Activated naive CD4-positive, alpha-beta T cell treated with Interleukin-2 at 50 U/mL for 16 hours (primary cell): Measurements from ENCODE around the gene RTP3.
A peak's percentile ranks its signal among the peaks of the same experiment; 100 is the strongest.

ENCODE experiments used
- DNase-seq: peaks from one replicate; pipeline ENCODE4 v3.0.0-alpha.2; 2020

Gene RTP3

DNA sequence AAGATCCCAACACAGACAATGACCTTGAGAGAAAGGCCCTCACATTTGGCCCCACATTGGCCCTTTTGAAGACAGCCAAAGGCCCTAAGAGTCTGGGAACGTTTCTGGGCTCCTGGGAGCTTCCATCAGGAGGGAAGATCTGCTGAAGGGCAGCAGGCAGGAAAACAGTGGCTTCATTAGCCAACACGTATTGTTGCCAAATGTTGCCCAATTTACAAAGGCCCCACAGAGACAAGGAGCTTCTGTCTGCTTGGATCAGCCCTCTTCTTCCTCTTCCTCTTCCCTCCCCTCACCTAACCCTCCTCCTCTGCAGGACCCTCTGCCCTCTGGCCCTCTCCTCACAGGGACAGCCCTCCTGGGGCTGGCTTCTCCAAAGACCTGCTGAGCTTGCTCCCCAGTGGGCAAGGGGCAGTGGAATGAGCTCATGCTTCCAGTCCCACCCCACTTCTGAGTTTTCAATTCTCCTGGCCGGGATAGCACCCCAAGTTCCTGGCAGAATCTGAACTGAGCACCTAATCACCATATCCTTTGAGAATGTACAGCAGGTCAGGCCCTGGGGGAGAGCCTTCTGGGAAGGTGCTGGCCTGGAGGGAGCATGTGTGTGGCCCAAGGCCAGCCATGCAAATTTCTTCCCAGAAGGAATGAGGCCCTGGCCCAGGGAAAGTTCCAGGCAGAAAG lies 28.0 kb upstream of the RTP3 start:
- no peak for DNase-seq

- no peak for DNase-seq
Observed at GRCh38 chr3:46470831-46471230, 26.9 kb upstream of the RTP3 start.

GRCh38 chr3:46471371-46471914 lies 26.3 kb upstream of the RTP3 start:
- DNase-seq = no peak

GRCh38 chr3:46472736-46473135 lies 25.0 kb upstream of the RTP3 start:
- DNase-seq = no peak

DNA sequence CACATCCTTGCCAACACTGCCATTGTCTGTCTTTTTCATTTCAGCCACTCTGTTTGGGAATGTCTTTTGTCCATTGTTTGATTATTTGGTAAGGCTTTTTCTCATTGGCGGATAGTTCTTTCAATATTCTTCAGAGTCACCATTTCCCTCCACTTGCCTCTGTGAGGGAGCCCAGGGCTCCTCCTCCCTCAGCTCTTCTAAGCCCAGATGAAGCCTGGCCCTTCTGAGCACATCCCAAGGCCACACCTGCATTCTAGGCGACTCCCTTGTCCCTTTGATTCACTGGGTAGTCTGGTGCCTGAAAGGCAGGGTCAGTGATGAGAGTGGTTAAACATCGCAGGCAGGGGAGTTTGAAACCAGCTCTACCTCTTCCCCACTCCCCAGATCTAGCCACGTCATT lies 20.6 kb upstream of the RTP3 start:
- DNase-seq = no peak

DNA sequence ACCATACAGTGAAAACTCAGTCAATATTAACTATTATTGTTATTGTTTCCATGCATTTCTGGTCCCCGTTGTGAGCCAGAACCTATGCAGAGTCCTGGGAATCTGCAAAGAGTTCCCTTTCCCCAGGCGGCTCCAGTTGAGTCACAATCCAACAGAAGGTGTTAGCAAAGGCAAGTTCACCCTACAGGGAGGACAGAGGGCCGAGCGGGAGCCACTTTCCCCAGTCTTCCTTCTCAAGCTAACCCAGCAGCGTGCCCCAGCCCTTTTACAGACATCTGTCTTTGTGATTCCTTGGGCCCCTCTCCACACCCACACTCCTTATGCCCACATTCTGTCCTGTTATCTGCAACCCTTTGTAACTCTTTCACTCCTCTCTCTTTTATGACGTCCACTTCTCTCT lies 20.0 kb upstream of the RTP3 start:
- DNase-seq = no peak

DNA sequence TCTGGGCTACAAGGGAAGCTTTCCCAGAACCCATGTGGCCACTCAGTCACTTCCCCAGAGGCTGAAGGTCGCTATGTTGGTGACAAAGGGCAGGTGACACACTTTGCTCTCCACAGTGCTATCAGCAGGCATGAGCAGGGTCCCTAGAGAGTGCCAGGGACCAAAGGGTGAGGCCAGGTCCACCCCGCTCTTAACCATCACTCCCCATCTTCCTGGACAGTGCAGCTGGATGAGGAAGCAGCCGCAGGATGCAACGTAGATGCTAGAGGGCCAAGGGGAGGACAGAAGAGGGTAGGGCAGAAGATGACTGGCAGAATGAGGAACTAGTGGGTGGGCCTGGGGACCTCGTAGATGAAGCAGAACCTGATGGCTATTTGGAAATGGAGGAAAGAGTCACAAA lies 19.4 kb upstream of the RTP3 start:
- no peak for DNase-seq

DNA sequence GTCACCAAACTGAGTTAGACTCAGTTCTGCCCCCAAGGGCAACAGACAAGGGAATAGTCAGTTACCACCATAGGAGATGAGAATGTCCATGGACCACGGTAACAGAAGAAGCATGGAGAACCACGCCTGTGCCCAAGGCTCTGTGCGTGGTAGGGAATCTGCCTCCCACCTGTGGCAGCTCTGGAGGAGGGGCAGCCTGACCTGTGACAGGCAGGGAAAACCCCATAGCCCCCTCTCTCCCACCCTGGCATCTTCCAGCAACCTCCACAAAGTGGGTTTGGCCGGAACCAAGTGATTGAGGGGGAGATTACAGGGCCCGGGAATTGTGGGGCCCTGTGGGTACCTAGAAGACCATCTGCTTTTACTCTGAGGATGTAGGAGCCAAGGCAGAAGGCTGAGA lies 18.8 kb upstream of the RTP3 start:
- no peak for DNase-seq

- no peak for DNase-seq
Observed at GRCh38 chr3:46479696-46480095, 18.1 kb upstream of the RTP3 start.

DNA sequence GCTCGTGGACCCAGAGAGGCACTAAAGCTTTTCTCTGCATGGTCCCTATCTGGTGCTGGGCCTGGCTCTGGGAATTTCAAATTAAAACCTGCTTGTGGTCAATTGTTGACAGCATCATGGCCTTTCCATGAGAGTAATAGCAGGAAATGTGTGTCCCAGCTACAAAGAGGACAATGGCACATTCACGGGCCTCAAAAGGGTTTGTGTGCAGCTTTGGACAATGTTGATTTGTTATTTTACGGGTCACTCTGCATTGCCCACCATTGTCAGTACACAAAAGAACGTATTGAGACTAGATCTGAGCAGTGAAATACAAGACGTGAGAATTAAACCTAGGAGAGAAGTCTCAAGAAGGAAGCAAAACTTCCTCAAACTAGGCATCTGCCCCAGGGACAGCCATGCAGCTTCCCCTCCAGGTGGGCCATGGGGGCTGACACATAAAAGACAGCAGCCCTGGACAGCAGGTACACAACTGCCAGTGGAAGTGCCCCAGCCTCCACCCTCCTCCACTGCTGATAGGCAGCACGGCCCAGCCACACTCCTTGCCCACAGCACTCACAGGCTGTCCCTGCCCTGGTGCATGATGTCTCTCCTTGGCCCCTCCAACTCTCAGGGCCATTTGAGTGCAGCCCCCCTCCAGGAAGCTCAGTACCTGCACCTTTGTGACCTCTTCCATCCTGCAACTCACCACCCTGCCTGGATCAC lies 17.1 kb upstream of the RTP3 start:
- DNase-seq = no peak

DNA sequence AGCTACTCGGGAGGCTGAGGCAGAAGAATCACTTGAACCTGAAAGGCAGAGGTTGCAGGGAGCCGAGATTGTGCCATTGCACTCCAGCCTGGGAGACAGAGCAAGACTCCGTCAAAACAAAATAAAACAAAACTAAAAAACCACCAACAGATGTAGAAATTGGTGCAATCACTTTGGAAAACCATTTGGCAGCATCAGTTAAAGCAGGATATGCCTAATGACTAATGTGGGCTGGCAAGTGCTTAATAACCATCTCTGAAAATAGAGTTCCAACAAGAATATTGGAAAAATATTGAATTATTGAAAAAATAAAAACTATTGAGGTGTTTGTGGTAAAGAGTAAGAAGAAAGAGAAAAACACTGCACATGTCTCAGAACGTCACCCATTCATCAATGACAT lies 16.1 kb upstream of the RTP3 start:
- no peak for DNase-seq

GRCh38 chr3:46482632-46483350 lies 15.0 kb upstream of the RTP3 start:
- no peak for DNase-seq

DNA sequence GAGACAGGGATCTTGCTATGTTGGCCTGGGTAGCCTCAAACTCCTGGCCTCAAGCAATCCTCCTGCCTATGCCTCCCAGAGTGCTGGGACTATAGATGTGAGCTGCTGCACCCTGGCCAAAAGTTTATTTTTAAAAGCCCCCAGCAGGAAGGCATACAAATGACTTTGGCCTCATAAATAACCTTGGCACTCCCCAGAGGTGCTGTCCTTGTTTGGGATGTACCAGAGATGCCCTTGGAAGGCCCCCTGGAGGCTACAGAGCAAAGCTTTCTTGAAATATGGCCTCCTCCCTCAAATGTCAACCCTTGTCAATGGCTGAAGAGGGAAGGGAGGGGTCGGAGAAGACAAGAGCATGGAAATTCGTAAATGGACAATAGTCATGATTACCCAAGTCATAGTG lies 14.0 kb upstream of the RTP3 start:
- DNase-seq = no peak

DNA sequence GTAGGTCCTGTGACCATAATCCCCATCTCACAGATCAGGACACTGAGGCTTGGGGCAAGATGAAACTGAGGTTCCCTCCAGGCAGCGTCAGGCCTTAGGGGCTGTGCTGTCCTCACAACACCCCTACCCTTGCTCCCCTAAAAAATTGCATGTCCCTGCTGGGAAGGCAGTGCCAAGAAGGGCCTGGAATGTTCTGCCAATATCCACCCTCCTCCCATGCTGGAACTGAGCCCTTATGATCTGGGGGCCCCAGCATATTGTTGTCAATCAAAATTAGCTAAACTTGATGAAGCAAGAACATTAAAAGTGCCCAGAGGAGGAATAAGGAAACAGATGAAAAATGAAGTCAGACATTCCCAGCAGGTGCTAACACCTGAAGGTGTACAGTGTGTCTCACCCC lies 13.4 kb upstream of the RTP3 start:
- DNase-seq = no peak

- DNase-seq = no peak
Observed at GRCh38 chr3:46484911-46485778, 12.6 kb upstream of the RTP3 start.

DNA sequence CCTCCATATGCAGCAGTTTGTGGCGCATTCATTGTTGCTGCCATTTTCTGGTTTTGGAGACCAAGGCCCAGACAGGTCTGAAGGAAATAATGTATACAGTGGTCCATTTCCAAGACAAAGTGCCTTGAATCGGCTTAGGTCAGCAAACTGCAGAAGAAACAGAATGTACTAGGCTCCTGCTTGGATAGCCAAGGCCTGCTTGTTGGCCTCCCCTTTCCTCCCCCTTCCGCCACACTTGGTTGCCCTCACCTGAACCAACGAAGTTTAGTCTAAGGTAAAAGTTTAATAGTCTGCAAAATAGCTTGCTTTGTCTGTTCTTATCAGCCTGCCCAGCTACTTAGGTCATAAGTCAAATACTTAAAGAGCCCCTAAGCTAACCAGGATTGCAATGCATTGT lies 12.0 kb upstream of the RTP3 start:
- no peak for DNase-seq

GRCh38 chr3:46488735-46489361 lies 8.9 kb upstream of the RTP3 start:
- DNase-seq = peak; percentile 93

DNA sequence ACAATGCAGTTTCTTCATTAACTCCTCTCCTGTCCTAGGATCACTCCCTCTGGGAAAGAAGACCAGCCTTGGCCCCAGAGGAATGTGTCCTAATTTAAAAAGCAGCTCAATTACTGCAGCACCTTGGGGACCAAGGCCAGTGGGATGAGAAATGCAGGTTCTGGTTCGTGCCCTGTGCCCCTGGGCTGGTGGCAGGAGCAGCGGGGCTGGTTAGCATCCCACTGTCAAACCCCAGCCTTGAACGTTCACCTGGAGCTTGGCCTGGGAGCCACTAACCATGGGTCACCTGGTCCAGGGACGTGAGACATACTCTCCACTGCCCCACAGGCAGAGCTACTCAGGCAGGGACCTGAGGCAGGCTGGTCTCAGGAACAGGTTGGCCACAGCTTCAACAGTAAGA lies 8.4 kb upstream of the RTP3 start:
- no peak for DNase-seq

DNA sequence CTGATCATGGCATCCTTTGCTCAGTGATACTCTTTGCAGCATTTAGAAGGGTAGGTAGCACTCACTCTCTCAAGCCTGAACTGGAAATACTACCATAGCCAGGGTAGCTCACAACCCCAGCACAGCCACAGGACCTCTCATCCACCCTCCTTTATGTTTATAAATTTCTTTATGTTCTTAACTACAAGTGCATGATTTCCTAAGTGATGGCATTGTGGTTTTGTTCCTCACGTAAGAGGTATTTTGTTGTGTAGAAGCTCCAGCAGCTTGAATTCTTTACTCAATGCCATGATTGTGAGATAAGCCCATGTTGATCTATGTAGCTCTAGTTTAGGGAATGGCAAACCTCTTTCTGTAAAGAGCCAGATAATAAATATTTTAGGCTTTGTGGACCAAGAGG lies 7.9 kb upstream of the RTP3 start:
- DNase-seq = no peak

GRCh38 chr3:46490338-46491084 lies 7.3 kb upstream of the RTP3 start:
- no peak for DNase-seq
